Epithelial cell of proximal tubule (primary cell): Measurements from ENCODE around the gene EFR3B. TPM values are rescaled to one million over a fixed set of nuclear protein-coding genes. Genes with fewer than 3 reads are reported as not detected.

Experiments used
- DNase-seq: peaks from one replicate; pipeline ENCODE4 v3.0.0-alpha.2; 2011; ENCODE audit warnings: low read depth
- H3K4me3 ChIP-seq: 2 replicates; pipeline ENCODE4 v1.5.1; 2011; ENCODE audit warnings: low read depth, mild to moderate bottlenecking, low read length
- CTCF ChIP-seq: conservative IDR thresholded peaks from 2 replicates; pipeline ENCODE4 v1.5.1; 2012; ENCODE audit warnings: low read depth, mild to moderate bottlenecking, low read length
- total RNA-seq: library from RNA; depleted of rRNA; stranded (reverse); fragments of >200 nt; gene quantifications from 2 replicates; pipeline ENCODE4 v1.2.3, GENCODE V29; 2015

The EFR3B gene
- total RNA-seq, 1 donor from 2014 or later, result 2.6 TPM

GRCh38 chr2:25071966-25072365 lies 30.1 kb downstream of the EFR3B start:
- H3K4me3 ChIP-seq, result no peak overlapping the region
- DNase-seq, result no peak
- no peak for TF ChIP-seq CTCF

GRCh38 chr2:25072606-25073005 lies 30.7 kb downstream of the EFR3B start:
- no peak for DNase-seq
- no peak for TF ChIP-seq CTCF

GRCh38 chr2:25073025-25073424 lies 31.1 kb downstream of the EFR3B start:
- no peak overlapping the region for H3K4me3 ChIP-seq
- TF ChIP-seq CTCF, result no peak
- DNase-seq, result no peak

More at GRCh38 chr2:25072606-25073005, 30.7 kb downstream of the EFR3B start:
- no peak overlapping the region for H3K4me3 ChIP-seq

- TF ChIP-seq CTCF, result no peak
- DNase-seq, result no peak
- H3K4me3 ChIP-seq, result no peak overlapping the region
Measured at GRCh38 chr2:25073914-25074313, 32.0 kb downstream of the EFR3B start.

GRCh38 chr2:25074826-25075225 lies 33.0 kb downstream of the EFR3B start:
- H3K4me3 ChIP-seq, result no peak overlapping the region
- no peak for DNase-seq
- TF ChIP-seq CTCF, result no peak

GRCh38 chr2:25076749-25077148 lies 34.9 kb downstream of the EFR3B start:
- TF ChIP-seq CTCF, result no peak
- no peak for DNase-seq
- no peak overlapping the region for H3K4me3 ChIP-seq

- no peak overlapping the region for H3K4me3 ChIP-seq
- TF ChIP-seq CTCF, result no peak
- no peak for DNase-seq
Measured at GRCh38 chr2:25077789-25078169, 35.9 kb downstream of the EFR3B start.
